Progenitor cell of endocrine pancreas (in vitro differentiated cells): ENCODE data around the gene SOBP. TPM values are rescaled to one million over a fixed set of nuclear protein-coding genes. Genes with fewer than 3 reads are reported as not detected.

Experiments
- DNase-seq: peaks from one replicate; pipeline ENCODE4 v3.0.0; 2021; ENCODE audit warnings: low spot score; ENCODE audit not compliant: unreplicated experiment
- H3K27ac Mint-ChIP-seq: 2 replicates; pipeline ENCODE4 v1.8.0; 2021; ENCODE audit warnings: mild to moderate bottlenecking, moderate library complexity, mixed read lengths
- H3K27me3 Mint-ChIP-seq: 2 replicates; pipeline ENCODE4 v1.8.0; 2021; ENCODE audit warnings: mixed read lengths
- H3K36me3 Mint-ChIP-seq: 2 replicates; pipeline ENCODE4 v1.8.0; 2022; ENCODE audit warnings: mixed read lengths; ENCODE audit not compliant: insufficient read depth
- H3K4me1 Mint-ChIP-seq: 2 replicates; pipeline ENCODE4 v1.8.0; 2021; ENCODE audit warnings: low read depth, mixed read lengths
- H3K4me3 Mint-ChIP-seq: 2 replicates; pipeline ENCODE4 v1.8.0; 2021; ENCODE audit warnings: low read depth, mild to moderate bottlenecking, moderate library complexity, mixed read lengths
- H3K9me3 Mint-ChIP-seq: 2 replicates; pipeline ENCODE4 v1.8.0; 2021; ENCODE audit warnings: low read depth, mixed read lengths
- CTCF ChIP-seq: fragments of 200-600 bp; sonication (generic); IDR thresholded peaks from one replicate; pipeline ENCODE4 v1.5.0; 2021; ENCODE audit warnings: antibody characterized with exemption, mild to moderate bottlenecking; ENCODE audit not compliant: unreplicated experiment
- total RNA-seq: library from RNA; stranded (reverse); gene quantifications from 2 replicates; pipeline ENCODE4 v1.2.1, GENCODE V29; 2021

Gene SOBP
- total RNA-seq, 1 donor from 2014 or later = 17.0 TPM

GRCh38 chr6:107569473-107569872, 79.6 kb downstream of the SOBP start:
- H3K36me3 Mint-ChIP-seq = peaks cover 4% of the 10 kb centered on the region
- H3K9me3 Mint-ChIP-seq = no peaks in the 10 kb centered on the region
- H3K27ac Mint-ChIP-seq = no peak overlapping the region
- H3K27me3 Mint-ChIP-seq = no peaks in the 10 kb centered on the region
- no peak overlapping the region for H3K4me3 Mint-ChIP-seq
- DNase-seq = no peak
- TF ChIP-seq CTCF = no peak
- H3K4me1 Mint-ChIP-seq = no peaks in the 10 kb centered on the region

DNA sequence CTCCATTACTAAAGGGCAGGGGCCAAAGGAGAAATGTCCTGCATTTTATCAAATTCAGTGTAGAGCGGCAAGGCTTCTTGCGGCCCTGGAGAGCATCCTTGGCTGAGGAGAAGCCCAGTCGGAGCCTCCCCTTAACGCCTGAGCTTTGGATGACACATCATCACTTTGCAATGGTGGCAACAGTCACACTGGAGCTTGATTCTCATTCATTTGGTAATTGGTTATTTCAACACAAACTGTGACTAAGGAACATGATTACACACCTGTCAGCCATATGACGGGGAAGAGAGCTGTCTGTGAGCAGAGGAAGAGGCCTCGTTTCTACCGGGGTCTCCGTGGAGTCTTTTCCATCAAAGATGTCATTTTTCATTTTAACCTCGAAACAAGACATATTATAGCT, 81.4 kb downstream of the SOBP start:
- no peaks in the 10 kb centered on the region for H3K9me3 Mint-ChIP-seq
- TF ChIP-seq CTCF = no peak
- H3K36me3 Mint-ChIP-seq = peaks cover 4% of the 10 kb centered on the region
- H3K27ac Mint-ChIP-seq = no peak overlapping the region
- H3K4me3 Mint-ChIP-seq = no peak overlapping the region
- H3K4me1 Mint-ChIP-seq = no peaks in the 10 kb centered on the region
- DNase-seq = no peak
- no peaks in the 10 kb centered on the region for H3K27me3 Mint-ChIP-seq

DNA sequence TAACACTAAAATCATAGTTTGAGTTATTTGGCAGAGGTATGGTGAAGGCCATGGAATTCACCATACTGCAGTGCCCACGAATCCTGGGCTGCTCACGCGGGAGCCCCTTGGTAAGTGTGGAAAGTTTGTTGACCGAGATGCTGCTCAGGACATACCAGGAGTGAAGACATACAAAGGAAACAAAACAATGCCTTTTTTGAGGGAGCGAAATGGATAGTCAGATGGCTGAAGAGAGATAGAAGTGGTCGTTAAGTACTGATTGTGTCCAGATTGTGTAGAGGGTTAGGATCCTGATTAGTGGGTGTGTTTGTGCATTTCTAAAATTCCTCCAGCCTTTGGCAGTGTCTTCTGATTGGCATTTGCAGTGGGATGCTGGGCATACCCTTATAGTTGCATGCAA, 83.0 kb downstream of the SOBP start:
- Mint-ChIP-seq H3K9me3 (no peaks in the 10 kb centered on the region), H3K36me3 (peaks cover 1% of the 10 kb centered on the region), H3K4me3 (no peak overlapping the region), H3K4me1 (no peaks in the 10 kb centered on the region), H3K27me3 (no peaks in the 10 kb centered on the region), H3K27ac (no peak overlapping the region)
- DNase-seq = no peak
- TF ChIP-seq CTCF = no peak

DNA sequence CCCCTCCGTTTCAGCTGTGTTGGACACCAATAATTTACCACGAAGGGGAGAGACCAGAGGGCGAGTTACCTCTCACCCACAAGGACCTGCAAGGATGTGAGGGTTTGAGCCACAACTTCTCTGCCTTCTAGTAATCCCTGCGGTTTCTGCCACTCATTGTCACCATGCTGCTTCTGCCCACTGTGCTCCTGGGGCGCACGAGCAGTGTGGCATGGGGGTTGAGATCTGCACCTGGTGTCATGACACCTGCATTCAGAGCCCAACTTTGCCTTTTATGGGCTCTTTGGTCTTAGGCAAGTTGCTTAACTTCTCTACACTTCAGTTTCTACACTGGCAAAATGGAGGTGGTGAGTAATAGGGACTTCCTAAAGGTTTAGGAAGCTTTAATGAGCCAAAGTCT, 84.9 kb downstream of the SOBP start:
- no peak for DNase-seq
- no peaks in the 10 kb centered on the region for H3K27me3 Mint-ChIP-seq
- H3K36me3 Mint-ChIP-seq = peaks cover 1% of the 10 kb centered on the region
- TF ChIP-seq CTCF = no peak
- no peak overlapping the region for H3K27ac Mint-ChIP-seq
- H3K4me1 Mint-ChIP-seq = peaks cover 7% of the 10 kb centered on the region
- no peaks in the 10 kb centered on the region for H3K9me3 Mint-ChIP-seq
- H3K4me3 Mint-ChIP-seq = no peak overlapping the region

GRCh38 chr6:107576852-107577251, 86.9 kb downstream of the SOBP start:
- no peak overlapping the region for H3K27ac Mint-ChIP-seq
- H3K9me3 Mint-ChIP-seq = no peaks in the 10 kb centered on the region
- H3K27me3 Mint-ChIP-seq = no peaks in the 10 kb centered on the region
- H3K4me1 Mint-ChIP-seq = peaks cover 9% of the 10 kb centered on the region
- H3K4me3 Mint-ChIP-seq = no peak overlapping the region
- DNase-seq = no peak
- H3K36me3 Mint-ChIP-seq = no peaks in the 10 kb centered on the region
- TF ChIP-seq CTCF = no peak
